ENCODE measurements around the gene NRXN3. TPM values are rescaled to one million over a fixed set of nuclear protein-coding genes. Genes with fewer than 3 reads are reported as not detected.

Gene NRXN3
- total RNA-seq, 2 experiments from 2014 or later: not detected

DNA sequence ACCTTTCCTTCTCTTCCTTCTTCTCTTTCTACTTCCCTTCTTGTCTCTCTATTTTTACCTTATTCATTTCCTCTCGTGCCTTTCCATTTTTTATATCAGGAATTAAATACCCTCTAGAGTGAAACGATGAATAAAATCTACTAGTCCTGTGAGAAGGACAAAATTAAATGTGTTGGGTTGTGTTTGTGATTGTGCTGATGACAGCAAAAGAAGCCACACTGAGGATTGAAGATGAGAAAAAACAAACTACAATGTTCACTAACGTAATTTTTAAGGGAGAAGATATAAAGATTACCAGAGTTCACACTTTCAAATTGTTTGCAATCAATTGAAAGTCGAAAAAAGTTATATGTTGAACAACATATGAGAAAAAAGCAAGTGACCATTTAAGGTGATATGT, 1029.0 kb downstream of the NRXN3 start:
- Histone ChIP-seq H4K20me1 (ENCODE audit: insufficient read depth, low read length) (no peaks in the 10 kb centered on the region), H2AFZ (ENCODE audit: low read length) (no peak overlapping the region), H3K9me2 (ENCODE audit: insufficient read depth, low read length) (no peaks in the 10 kb centered on the region), H3K9me3 (ENCODE audit: low read length) (no peaks in the 10 kb centered on the region), H3K4me2 (ENCODE audit: low read length) (no peak overlapping the region), H3K36me3 (ENCODE audit: insufficient read depth, low read length) (no peaks in the 10 kb centered on the region), H3K4me1 (ENCODE audit: insufficient read depth, low read length, poor library complexity, severe bottlenecking) (no peaks in the 10 kb centered on the region), H3K4me3 (ENCODE audit: low read depth, low read length, poor library complexity, severe bottlenecking) (no peak overlapping the region), H3K27ac (ENCODE audit: low read depth, low read length, poor library complexity, severe bottlenecking) (no peak overlapping the region), H3K79me2 (ENCODE audit: insufficient read depth, low read depth, low read length) (no peaks in the 10 kb centered on the region)
- no TSS peak for BruUV-seq (replicated peaks)
- intact Hi-C loops (cut with micrococcal nuclease; ENCODE audit: unreplicated experiment): no loop called here
- TF ChIP-seq EZH2phosphoT487 (IDR thresholded peaks at IDR 0.05; ENCODE audit: borderline replicate concordance, low read depth, low read length): no peak
- TF ChIP-seq, protein P1, sequence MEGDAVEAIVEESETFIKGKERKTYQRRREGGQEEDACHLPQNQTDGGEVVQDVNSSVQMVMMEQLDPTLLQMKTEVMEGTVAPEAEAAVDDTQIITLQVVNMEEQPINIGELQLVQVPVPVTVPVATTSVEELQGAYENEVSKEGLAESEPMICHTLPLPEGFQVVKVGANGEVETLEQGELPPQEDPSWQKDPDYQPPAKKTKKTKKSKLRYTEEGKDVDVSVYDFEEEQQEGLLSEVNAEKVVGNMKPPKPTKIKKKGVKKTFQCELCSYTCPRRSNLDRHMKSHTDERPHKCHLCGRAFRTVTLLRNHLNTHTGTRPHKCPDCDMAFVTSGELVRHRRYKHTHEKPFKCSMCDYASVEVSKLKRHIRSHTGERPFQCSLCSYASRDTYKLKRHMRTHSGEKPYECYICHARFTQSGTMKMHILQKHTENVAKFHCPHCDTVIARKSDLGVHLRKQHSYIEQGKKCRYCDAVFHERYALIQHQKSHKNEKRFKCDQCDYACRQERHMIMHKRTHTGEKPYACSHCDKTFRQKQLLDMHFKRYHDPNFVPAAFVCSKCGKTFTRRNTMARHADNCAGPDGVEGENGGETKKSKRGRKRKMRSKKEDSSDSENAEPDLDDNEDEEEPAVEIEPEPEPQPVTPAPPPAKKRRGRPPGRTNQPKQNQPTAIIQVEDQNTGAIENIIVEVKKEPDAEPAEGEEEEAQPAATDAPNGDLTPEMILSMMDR (conservative IDR thresholded peaks at IDR 0.05; ENCODE audit: low read length): no peak
- no peak for DNase-seq (ENCODE audit: low spot score)
- ChIA-PET CTCF (ENCODE audit: unreplicated experiment) (no interaction called here), POLR2A (no interaction called here)

DNA sequence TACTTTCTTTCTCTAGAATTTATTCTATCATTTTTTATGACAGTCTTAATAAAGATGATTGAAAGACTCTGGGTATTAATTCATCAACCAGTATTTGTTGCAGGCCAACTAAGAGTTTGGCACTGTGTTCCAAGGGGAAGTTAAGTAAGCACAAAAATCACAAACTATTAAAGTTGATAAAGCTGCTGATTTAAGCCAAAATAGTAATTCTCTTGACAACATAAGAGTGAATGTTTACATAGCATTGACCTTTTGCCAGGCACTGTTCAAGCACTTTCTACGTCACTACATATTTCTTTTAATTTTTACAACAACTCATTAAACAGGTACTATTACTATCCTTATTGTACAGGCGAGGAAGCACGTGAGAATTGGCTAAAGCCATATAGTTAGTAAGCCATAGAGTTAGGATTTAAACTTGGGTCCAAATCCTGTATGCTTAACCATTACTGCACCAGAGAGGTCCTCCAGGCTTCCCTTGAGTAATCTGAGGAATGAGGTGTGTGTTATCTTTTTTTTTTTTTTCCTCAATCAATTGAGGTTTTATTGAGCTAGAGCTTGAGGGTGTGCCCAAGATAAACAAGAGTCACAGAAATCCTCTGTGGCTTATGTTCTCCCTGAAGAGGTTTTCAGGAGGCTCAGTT, 1031.5 kb downstream of the NRXN3 start:
- H3K27ac ChIP-seq (ENCODE audit: low read depth, low read length, poor library complexity, severe bottlenecking): no peak overlapping the region
- DNase-seq (ENCODE audit: low spot score): no peak
- ChIA-PET POLR2A (no interaction called here), CTCF (ENCODE audit: unreplicated experiment) (no interaction called here)
- H3K4me3 ChIP-seq (ENCODE audit: low read depth, low read length, poor library complexity, severe bottlenecking): no peak overlapping the region
- H3K79me2 ChIP-seq (ENCODE audit: insufficient read depth, low read depth, low read length): no peaks in the 10 kb centered on the region
- TF ChIP-seq, protein P1 (conservative IDR thresholded peaks at IDR 0.05; ENCODE audit: low read length): no peak
- TF ChIP-seq EZH2phosphoT487 (IDR thresholded peaks at IDR 0.05; ENCODE audit: borderline replicate concordance, low read depth, low read length): no peak
- H3K36me3 ChIP-seq (ENCODE audit: insufficient read depth, low read length): no peaks in the 10 kb centered on the region
- intact Hi-C loops (cut with micrococcal nuclease; ENCODE audit: unreplicated experiment): no loop called here
- BruUV-seq (replicated peaks): no TSS peak
- no peaks in the 10 kb centered on the region for H4K20me1 ChIP-seq (ENCODE audit: insufficient read depth, low read length)
- no peaks in the 10 kb centered on the region for H3K9me3 ChIP-seq (ENCODE audit: low read length)
- no peaks in the 10 kb centered on the region for H3K9me2 ChIP-seq (ENCODE audit: insufficient read depth, low read length)
- no peak overlapping the region for H2AFZ ChIP-seq (ENCODE audit: low read length)
- no peak overlapping the region for H3K4me2 ChIP-seq (ENCODE audit: low read length)
- no peaks in the 10 kb centered on the region for H3K4me1 ChIP-seq (ENCODE audit: insufficient read depth, low read length, poor library complexity, severe bottlenecking)

DNA sequence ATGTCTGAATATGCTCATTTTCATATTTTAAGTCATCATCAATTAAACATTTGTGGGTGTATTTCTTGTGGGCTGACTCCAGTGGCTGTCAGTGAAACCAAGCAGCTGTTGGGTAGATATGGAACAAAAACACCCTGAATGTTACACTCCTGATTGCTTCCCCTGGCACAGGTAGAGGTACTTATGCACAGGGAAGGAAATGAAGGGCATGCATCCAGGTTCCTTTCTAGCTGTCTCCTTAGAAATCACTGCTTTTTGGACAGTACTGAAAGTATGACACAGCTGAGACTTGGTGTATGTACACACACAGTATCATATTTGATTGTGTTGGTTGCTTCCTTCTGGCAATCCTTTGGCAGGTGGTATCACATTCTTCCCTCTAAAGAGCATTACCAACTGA, 1034.4 kb downstream of the NRXN3 start:
- Histone ChIP-seq H3K9me3 (ENCODE audit: low read length) (no peaks in the 10 kb centered on the region), H3K27ac (ENCODE audit: low read depth, low read length, poor library complexity, severe bottlenecking) (no peak overlapping the region), H3K79me2 (ENCODE audit: insufficient read depth, low read depth, low read length) (no peaks in the 10 kb centered on the region), H4K20me1 (ENCODE audit: insufficient read depth, low read length) (no peaks in the 10 kb centered on the region), H3K36me3 (ENCODE audit: insufficient read depth, low read length) (no peaks in the 10 kb centered on the region), H2AFZ (ENCODE audit: low read length) (no peak overlapping the region), H3K9me2 (ENCODE audit: insufficient read depth, low read length) (no peaks in the 10 kb centered on the region), H3K4me2 (ENCODE audit: low read length) (no peak overlapping the region), H3K4me1 (ENCODE audit: insufficient read depth, low read length, poor library complexity, severe bottlenecking) (no peaks in the 10 kb centered on the region), H3K4me3 (ENCODE audit: low read depth, low read length, poor library complexity, severe bottlenecking) (no peak overlapping the region)
- intact Hi-C loops (cut with micrococcal nuclease; ENCODE audit: unreplicated experiment): no loop called here
- TF ChIP-seq, protein P1 (conservative IDR thresholded peaks at IDR 0.05; ENCODE audit: low read length): no peak
- TF ChIP-seq EZH2phosphoT487 (IDR thresholded peaks at IDR 0.05; ENCODE audit: borderline replicate concordance, low read depth, low read length): no peak
- no peak for DNase-seq (ENCODE audit: low spot score)
- no TSS peak for BruUV-seq (replicated peaks)
- ChIA-PET POLR2A (interaction anchor here (1.3 kb wide), 1 partner anchor 8 kb away, joined by 3 read pairs; no protein-coding TSS in a partner anchor), CTCF (ENCODE audit: unreplicated experiment) (no interaction called here)
